HEK293 (cell line): Measurements from ENCODE around the gene LPAR2.
A peak's percentile ranks its signal among the peaks of the same experiment; 100 is the strongest.

Experiments used
- CTCF ChIA-PET: fragments of 350-600 bp; formaldehyde crosslinking; extraction: SDS; loops from one replicate; lab custom pipeline; 2021; ENCODE audit warnings: antibody characterized with exemption; lab: Yijun Ruan, JAX
- POLR2A ChIA-PET: fragments of 300-600 bp; formaldehyde crosslinking; extraction: SDS; loops from one replicate; lab custom pipeline; 2020; ENCODE audit warnings: antibody characterized with exemption, inconsistent platforms; lab: Yijun Ruan, JAX
- H3K27ac ChIP-seq: fragments of 200-500 bp; sonication (Bioruptor generic); 2 replicates; pipeline ENCODE4 v1.5.1; 2014; ENCODE audit warnings: low read depth, low read length, control low read depth, inconsistent platforms; ENCODE audit errors: extremely low read depth
- H3K36me3 ChIP-seq, 2 experiments: fragments of 200-500 bp in 1 of 2; sonication (Bioruptor generic) in 1 of 2; 1 replicate in 1 of 2; 2 replicates in 1 of 2; pipeline ENCODE4 v1.5.1; 2014 to 2017; ENCODE audit warnings: inconsistent platforms in 2 of 2, low read length in 2 of 2; ENCODE audit not compliant: control insufficient read depth in 2 of 2, insufficient read depth in 1 of 2
- H3K4me1 ChIP-seq: fragments of 200-500 bp; sonication (Bioruptor generic); 2 replicates; pipeline ENCODE4 v1.5.1; 2014; ENCODE audit warnings: mild to moderate bottlenecking, low read length, inconsistent platforms; ENCODE audit not compliant: control insufficient read depth, insufficient read depth
- H3K4me3 ChIP-seq: 2 replicates; pipeline ENCODE4 v1.5.1; 2011; ENCODE audit warnings: low read depth, mild to moderate bottlenecking, control low read depth, low read length, moderate library complexity
- H3K9me3 ChIP-seq: fragments of 200-500 bp; sonication (Bioruptor generic); 2 replicates; pipeline ENCODE4 v1.5.1; 2014; ENCODE audit warnings: low read depth, low read length, inconsistent platforms; ENCODE audit not compliant: control insufficient read depth, insufficient read depth
- PBX3 ChIP-seq: sonication (generic); formaldehyde crosslinking; IDR thresholded peaks from 2 replicates; pipeline ENCODE4 v1.8.1; 2022; ENCODE audit warnings: mild to moderate bottlenecking, moderate library complexity, missing genetic modification reagents
- ZBTB10 ChIP-seq: fragments of 450-650 bp; formaldehyde crosslinking; IDR thresholded peaks from 2 replicates; pipeline ENCODE4 v1.5.1; 2016; ENCODE audit warnings: missing biosample characterization, missing genetic modification characterization
- ZBTB6 ChIP-seq: fragments of 450-650 bp; formaldehyde crosslinking; IDR thresholded peaks from 2 replicates; pipeline ENCODE4 v1.5.1; 2017; ENCODE audit warnings: missing biosample characterization, missing genetic modification characterization
- ZFHX2 ChIP-seq: fragments of 450-650 bp; formaldehyde crosslinking; conservative IDR thresholded peaks from 2 replicates; pipeline ENCODE4 v1.5.1; 2016; ENCODE audit warnings: missing biosample characterization, missing genetic modification characterization
- ZFP3 ChIP-seq: fragments of 450-650 bp; formaldehyde crosslinking; IDR thresholded peaks from 2 replicates; pipeline ENCODE4 v1.5.1; 2016; ENCODE audit warnings: low read depth, missing biosample characterization, missing genetic modification characterization
- ZNF366 ChIP-seq: fragments of 450-650 bp; formaldehyde crosslinking; conservative IDR thresholded peaks from 2 replicates; pipeline ENCODE4 v1.5.1; 2016; ENCODE audit warnings: missing biosample characterization, missing genetic modification characterization
- ZNF416 ChIP-seq: fragments of 450-650 bp; formaldehyde crosslinking; IDR thresholded peaks from 2 replicates; pipeline ENCODE4 v1.5.1; 2016; ENCODE audit warnings: missing biosample characterization, missing genetic modification characterization
- ZNF48 ChIP-seq: fragments of 450-650 bp; formaldehyde crosslinking; IDR thresholded peaks from 2 replicates; pipeline ENCODE4 v1.5.1; 2016; ENCODE audit warnings: missing biosample characterization, missing genetic modification characterization
- ZNF510 ChIP-seq: fragments of 450-650 bp; formaldehyde crosslinking; IDR thresholded peaks from 2 replicates; pipeline ENCODE4 v1.5.1; 2018; ENCODE audit warnings: mild to moderate bottlenecking, missing genetic modification characterization, missing biosample characterization; ENCODE audit not compliant: insufficient replicate concordance
- ZNF518A ChIP-seq: fragments of 450-650 bp; formaldehyde crosslinking; conservative IDR thresholded peaks from 2 replicates; pipeline ENCODE4 v1.5.1; 2016; ENCODE audit warnings: low read depth, missing biosample characterization, missing genetic modification characterization
- ZNF776 ChIP-seq: fragments of 450-650 bp; formaldehyde crosslinking; IDR thresholded peaks from 2 replicates; pipeline ENCODE4 v1.5.0; 2017; ENCODE audit warnings: missing biosample characterization, missing genetic modification characterization, borderline replicate concordance

LPAR2 gene

GRCh38 chr19:19659646-19660245 lies 31.7 kb upstream of the LPAR2 start:
- ChIA-PET POLR2A (interaction anchor here (1.6 kb wide), 1 partner anchor 9 kb away, joined by 6 read pairs; no protein-coding TSS in a partner anchor), CTCF (no interaction called here)
- TF ChIP-seq ZFP3 (tag by site-specific recombination) (no peak), ZBTB6 (tag by site-specific recombination) (no peak), ZNF48 (tag by site-specific recombination) (no peak), ZNF518A (no peak)
- TF ChIP-seq, all 188 proteins: peak for 0
- Histone ChIP-seq H3K27ac (no peak overlapping the region), H3K36me3 (peaks cover 23 to 67% of the 10 kb centered on the region in 2 experiments; a peak in 2 of 3 replicates), H3K4me3 (no peak overlapping the region), H3K9me3 (no peaks in the 10 kb centered on the region), H3K4me1 (peaks cover 3% of the 10 kb centered on the region; the same call in 1 of the 2 replicates)

- no peak overlapping the region for H3K27ac ChIP-seq
- POLR2A ChIA-PET, result no interaction called here
- TF ChIP-seq ZNF366 (tag by site-specific recombination), result no peak
- TF ChIP-seq ZFHX2 (tag by site-specific recombination), result peak; percentile 45
- no peak overlapping the region for H3K4me3 ChIP-seq
- CTCF ChIA-PET, result no interaction called here
- peaks cover 23 to 89% of the 10 kb centered on the region in 2 experiments; a peak in 2 of 3 replicates for H3K36me3 ChIP-seq
- peaks cover 3% of the 10 kb centered on the region; the same call in 1 of the 2 replicates for H3K4me1 ChIP-seq
- no peaks in the 10 kb centered on the region for H3K9me3 ChIP-seq
These were observed 29.4 kb upstream of the LPAR2 start for GRCh38 chr19:19657397-19657783.

- H3K4me3 ChIP-seq, result no peak overlapping the region
- H3K36me3 ChIP-seq, result peaks cover 23 to 89% of the 10 kb centered on the region in 2 experiments
- H3K9me3 ChIP-seq, result no peaks in the 10 kb centered on the region
- H3K4me1 ChIP-seq, result no peaks in the 10 kb centered on the region
- no peak overlapping the region for H3K27ac ChIP-seq
- ChIA-PET CTCF (no interaction called here), POLR2A (no interaction called here)
- no peak for TF ChIP-seq ZNF776
- no peak for TF ChIP-seq ZNF416 (tag by site-specific recombination)
- no peak for TF ChIP-seq PBX3 (CRISPR knock-in tag)
- TF ChIP-seq ZNF518A, result no peak
- TF ChIP-seq ZBTB10 (tag by site-specific recombination), result no peak
- TF ChIP-seq ZNF510 (tag by site-specific recombination), result no peak
These were observed 28.7 kb upstream of the LPAR2 start for GRCh38 chr19:19656451-19657396.
